Right lobe of liver (tissue), 4 donors: ENCODE data around the gene PSMD6.

Experiments used
- POLR2A ChIP-seq: fragments of 450-650 bp; IDR thresholded peaks from one replicate; pipeline ENCODE4 v1.6.1; 2017; ENCODE audit warnings: antibody characterized with exemption, mild to moderate bottlenecking
- TF ChIP-seq, protein P1 (sequence below), 4 donors: fragments of 200-600 bp in 3 of 4; fragments of 450-650 bp in 1 of 4; IDR thresholded peaks; one replicate each; pipeline versions ENCODE4 v1.5.1 to v1.8.0; 2016 to 2022; ENCODE audit warnings: antibody characterized with exemption in 4 of 4, mild to moderate bottlenecking in 2 of 4
- donor health status: DM: no; HTN: no; CAD: no.
- donor health status: DM: no; HTN: no; CAD: no.
- donor health status: DM: no; HTN: yes; CAD: no.

DNA sequence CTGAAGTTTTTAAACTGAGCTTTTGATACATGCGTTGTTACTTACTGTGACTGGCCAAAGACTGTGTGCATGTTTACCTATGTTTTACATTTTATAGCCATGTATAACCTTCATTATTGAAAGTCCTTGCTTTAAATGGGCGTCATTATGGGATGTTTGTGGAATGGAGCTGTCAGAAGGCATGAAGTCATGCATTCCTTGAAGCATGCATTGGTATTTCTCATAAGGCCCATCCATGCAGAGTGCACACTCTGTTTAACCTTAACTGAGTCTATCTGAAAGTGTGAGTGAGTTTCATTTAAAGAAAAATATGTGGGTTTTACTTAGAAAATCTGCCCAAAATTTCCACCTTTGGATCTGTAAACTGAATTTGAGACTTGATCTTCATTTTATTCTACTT, 51.1 kb downstream of the PSMD6 start:
- TF ChIP-seq, protein P1, sequence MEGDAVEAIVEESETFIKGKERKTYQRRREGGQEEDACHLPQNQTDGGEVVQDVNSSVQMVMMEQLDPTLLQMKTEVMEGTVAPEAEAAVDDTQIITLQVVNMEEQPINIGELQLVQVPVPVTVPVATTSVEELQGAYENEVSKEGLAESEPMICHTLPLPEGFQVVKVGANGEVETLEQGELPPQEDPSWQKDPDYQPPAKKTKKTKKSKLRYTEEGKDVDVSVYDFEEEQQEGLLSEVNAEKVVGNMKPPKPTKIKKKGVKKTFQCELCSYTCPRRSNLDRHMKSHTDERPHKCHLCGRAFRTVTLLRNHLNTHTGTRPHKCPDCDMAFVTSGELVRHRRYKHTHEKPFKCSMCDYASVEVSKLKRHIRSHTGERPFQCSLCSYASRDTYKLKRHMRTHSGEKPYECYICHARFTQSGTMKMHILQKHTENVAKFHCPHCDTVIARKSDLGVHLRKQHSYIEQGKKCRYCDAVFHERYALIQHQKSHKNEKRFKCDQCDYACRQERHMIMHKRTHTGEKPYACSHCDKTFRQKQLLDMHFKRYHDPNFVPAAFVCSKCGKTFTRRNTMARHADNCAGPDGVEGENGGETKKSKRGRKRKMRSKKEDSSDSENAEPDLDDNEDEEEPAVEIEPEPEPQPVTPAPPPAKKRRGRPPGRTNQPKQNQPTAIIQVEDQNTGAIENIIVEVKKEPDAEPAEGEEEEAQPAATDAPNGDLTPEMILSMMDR (IDR thresholded peaks at IDR 0.05): no peak
- TF ChIP-seq POLR2A: no peak
